AG04450 (cell line): ENCODE data around the gene PACSIN1. TPM values are rescaled to one million over a fixed set of nuclear protein-coding genes. Genes with fewer than 3 reads are reported as not detected.

Experiments used
- CTCF ChIA-PET: fragments of 300-600, 350-600 bp; formaldehyde crosslinking; extraction: SDS; loops from one replicate; lab custom pipeline; 2022; ENCODE audit warnings: antibody characterized with exemption, inconsistent platforms; lab: Charles Lee
- POLR2A ChIA-PET: fragments of 350-600 bp; formaldehyde crosslinking; extraction: SDS; loops from one replicate; lab custom pipeline; 2021; ENCODE audit warnings: antibody characterized with exemption, inconsistent platforms; lab: Yijun Ruan, JAX
- DNase-seq: peaks from one replicate; pipeline ENCODE4 v3.0.0-alpha.2; 2011; ENCODE audit warnings: low read depth, low spot score
- H3K27ac ChIP-seq: one replicate; pipeline ENCODE4 v1.5.1; 2012; ENCODE audit warnings: low read depth, low read length, control low read depth
- H3K27me3 ChIP-seq: one replicate; pipeline ENCODE4 v1.6.0; 2012; ENCODE audit warnings: low read length; ENCODE audit not compliant: control insufficient read depth, insufficient read depth
- H3K4me3 ChIP-seq: 2 replicates; pipeline ENCODE4 v1.5.1; 2011; ENCODE audit warnings: mild to moderate bottlenecking, low read depth, low read length, control low read depth
- H3K9me3 ChIP-seq: 2 replicates; pipeline ENCODE4 v1.5.1; 2012; ENCODE audit warnings: low read length; ENCODE audit not compliant: control insufficient read depth, insufficient read depth
- polyA plus RNA-seq: library from polyadenylated mRNA; depleted of rRNA; stranded (reverse); fragments of >200 nt; gene quantifications from 2 replicates; pipeline ENCODE4 v1.2.3, GENCODE V29; 2011
- TF ChIP-seq, protein P1 (sequence below): IDR thresholded peaks from 2 replicates; pipeline ENCODE4 v1.5.1; 2011; ENCODE audit warnings: low read depth, low read length, control low read depth, inconsistent platforms

The PACSIN1 gene
- polyA plus RNA-seq, 1 experiment = not detected

DNA sequence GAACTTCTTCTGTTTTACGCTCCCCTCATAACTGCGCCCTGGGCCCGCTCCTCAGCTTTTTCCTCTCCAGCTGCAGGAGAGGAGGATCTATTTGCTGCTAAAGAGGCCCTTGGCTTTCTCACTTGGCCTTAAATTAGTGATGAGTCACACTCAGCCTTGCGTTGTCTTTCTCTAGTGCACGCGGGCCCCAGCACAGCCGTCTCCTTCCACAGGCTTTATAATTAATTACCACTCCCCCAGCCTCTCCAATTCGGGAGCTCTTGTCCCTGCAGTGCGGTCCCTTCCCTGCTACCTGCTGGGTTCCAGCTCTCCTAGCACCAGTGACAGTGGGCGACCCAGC lies 25.2 kb downstream of the PACSIN1 start:
- no peak for DNase-seq
- CTCF ChIA-PET = no interaction called here
- POLR2A ChIA-PET = no interaction called here
- peaks cover 8% of the 10 kb centered on the region for H3K27me3 ChIP-seq
- H3K27ac ChIP-seq = no peak overlapping the region
- H3K4me3 ChIP-seq = no peak overlapping the region
- no peaks in the 10 kb centered on the region for H3K9me3 ChIP-seq
- TF ChIP-seq, protein P1, sequence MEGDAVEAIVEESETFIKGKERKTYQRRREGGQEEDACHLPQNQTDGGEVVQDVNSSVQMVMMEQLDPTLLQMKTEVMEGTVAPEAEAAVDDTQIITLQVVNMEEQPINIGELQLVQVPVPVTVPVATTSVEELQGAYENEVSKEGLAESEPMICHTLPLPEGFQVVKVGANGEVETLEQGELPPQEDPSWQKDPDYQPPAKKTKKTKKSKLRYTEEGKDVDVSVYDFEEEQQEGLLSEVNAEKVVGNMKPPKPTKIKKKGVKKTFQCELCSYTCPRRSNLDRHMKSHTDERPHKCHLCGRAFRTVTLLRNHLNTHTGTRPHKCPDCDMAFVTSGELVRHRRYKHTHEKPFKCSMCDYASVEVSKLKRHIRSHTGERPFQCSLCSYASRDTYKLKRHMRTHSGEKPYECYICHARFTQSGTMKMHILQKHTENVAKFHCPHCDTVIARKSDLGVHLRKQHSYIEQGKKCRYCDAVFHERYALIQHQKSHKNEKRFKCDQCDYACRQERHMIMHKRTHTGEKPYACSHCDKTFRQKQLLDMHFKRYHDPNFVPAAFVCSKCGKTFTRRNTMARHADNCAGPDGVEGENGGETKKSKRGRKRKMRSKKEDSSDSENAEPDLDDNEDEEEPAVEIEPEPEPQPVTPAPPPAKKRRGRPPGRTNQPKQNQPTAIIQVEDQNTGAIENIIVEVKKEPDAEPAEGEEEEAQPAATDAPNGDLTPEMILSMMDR = no peak

DNA sequence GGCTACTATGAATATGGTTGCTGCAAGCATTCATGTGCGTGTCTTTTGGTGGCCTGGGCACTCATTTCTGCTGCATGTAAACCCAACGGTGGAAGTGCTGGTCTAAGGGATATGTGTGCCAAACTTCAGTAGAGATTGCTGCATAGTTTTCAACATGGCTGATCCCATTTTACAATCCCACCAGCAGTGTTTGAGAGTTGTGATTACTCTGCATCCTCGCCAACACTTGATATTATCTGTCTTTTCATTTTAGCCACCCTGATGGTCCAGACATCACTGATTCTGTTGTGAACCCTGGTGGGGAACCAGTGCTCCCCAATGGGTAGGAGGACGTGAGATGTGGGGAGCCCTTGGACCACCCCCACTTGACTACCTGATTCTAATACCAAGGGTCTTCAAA lies 27.5 kb downstream of the PACSIN1 start:
- DNase-seq = no peak
- no peak overlapping the region for H3K4me3 ChIP-seq
- peaks cover 2% of the 10 kb centered on the region for H3K27me3 ChIP-seq
- no peaks in the 10 kb centered on the region for H3K9me3 ChIP-seq
- TF ChIP-seq, protein P1 = no peak
- no peak overlapping the region for H3K27ac ChIP-seq
- CTCF ChIA-PET = no interaction called here
- POLR2A ChIA-PET = no interaction called here

DNA sequence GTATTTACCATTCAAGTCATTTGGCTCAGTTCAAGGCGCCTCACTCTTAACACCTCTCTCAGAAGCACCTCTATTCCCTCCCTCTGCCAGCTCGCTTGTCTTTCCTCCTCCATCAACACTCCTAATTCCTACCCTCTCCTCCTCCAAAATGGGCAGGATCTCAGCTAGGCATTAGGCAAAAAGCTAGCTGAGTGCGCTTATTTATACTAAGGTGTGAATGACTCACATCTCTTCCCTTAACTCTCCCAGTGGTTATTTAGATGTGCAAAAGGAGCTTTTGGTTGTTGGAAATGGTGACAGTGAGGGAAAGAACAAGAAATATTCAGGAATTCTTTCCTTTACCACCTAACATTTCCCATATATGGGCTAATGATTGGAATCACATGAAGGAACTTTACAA lies 29.1 kb downstream of the PACSIN1 start:
- ChIA-PET CTCF (interaction anchor here (1.0 kb wide), 1 partner anchor 35 kb away, joined by 4 read pairs; no protein-coding TSS in a partner anchor), POLR2A (interaction anchor here (0.7 kb wide), 1 partner anchor 340 kb away, joined by 5 read pairs; no protein-coding TSS in a partner anchor)
- H3K27ac ChIP-seq = no peak overlapping the region
- H3K27me3 ChIP-seq = peaks cover 2% of the 10 kb centered on the region
- TF ChIP-seq, protein P1 = no peak
- no peak overlapping the region for H3K4me3 ChIP-seq
- H3K9me3 ChIP-seq = no peaks in the 10 kb centered on the region
- no peak for DNase-seq

GRCh38 chr6:34496103-34496685 lies 30.3 kb downstream of the PACSIN1 start:
- peaks cover 8% of the 10 kb centered on the region; the same call in 1 of the 2 replicates for H3K9me3 ChIP-seq
- ChIA-PET CTCF (no interaction called here), POLR2A (interaction anchor here (0.7 kb wide), 1 partner anchor 17 kb away, joined by 10 read pairs; no protein-coding TSS in a partner anchor)
- DNase-seq = no peak
- TF ChIP-seq, protein P1 = no peak
- H3K27ac ChIP-seq = no peak overlapping the region
- no peak overlapping the region for H3K4me3 ChIP-seq
- peaks cover 2% of the 10 kb centered on the region for H3K27me3 ChIP-seq

- DNase-seq = no peak
- Histone ChIP-seq H3K27me3 (peaks cover 2% of the 10 kb centered on the region), H3K4me3 (no peak overlapping the region), H3K27ac (no peak overlapping the region), H3K9me3 (peaks cover 14% of the 10 kb centered on the region)
- CTCF ChIA-PET = no interaction called here
- POLR2A ChIA-PET = no interaction called here
- TF ChIP-seq, protein P1 = no peak
Measured at GRCh38 chr6:34497411-34497810, 31.5 kb downstream of the PACSIN1 start.
